Midbrain (tissue), 1 donor: ENCODE data around the gene BLMH.
"Not testable (repeated sequence)": the region's sequence is repeated elsewhere in the genome, so short reads cannot be mapped to it uniquely, and the experiment has no call there.

Experiments used
- DNase-seq: peaks from one replicate; lab custom pipeline; 2025; lab: John Stamatoyannopoulos, UW

Gene BLMH

DNA sequence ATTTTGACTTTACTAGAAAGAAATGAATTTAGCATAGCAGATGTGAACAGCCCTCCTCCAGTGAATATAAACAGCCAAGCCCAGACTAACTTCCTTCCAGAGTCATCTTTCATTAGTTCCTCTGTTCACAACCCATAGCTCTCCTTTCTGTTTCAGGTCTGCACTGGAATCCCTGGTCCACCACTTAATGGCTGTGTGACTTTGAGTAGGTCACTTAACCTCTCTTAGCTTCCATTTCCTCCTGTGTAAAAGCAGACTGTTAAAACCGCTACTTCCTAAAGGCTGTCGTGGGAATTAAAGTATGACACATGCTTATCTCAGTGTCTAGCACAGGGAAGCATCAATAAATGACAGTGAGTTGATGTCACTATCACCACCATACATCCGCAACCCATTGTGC, 63.7 kb downstream of the BLMH start:
- DNase-seq, result no peak

DNA sequence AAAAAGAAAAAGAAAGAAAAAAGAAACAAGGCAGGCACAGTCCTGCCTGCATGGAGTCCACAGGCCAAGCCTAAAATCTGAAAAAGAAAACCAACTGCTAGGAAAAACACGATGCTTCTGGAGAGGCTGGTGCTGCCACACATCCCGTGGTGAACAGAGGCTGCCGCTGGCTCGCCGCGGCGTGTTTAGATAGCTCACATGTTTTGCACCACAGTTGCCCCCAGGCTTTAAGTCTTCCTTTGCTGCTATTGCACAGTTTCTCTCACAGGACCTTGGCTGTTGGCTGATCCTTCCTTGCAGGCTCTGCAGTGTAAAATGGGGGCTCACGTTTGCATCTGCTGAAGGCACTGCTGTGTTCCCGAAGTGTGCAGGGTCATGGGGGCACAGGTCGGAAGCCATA, 64.9 kb downstream of the BLMH start:
- no peak for DNase-seq

DNA sequence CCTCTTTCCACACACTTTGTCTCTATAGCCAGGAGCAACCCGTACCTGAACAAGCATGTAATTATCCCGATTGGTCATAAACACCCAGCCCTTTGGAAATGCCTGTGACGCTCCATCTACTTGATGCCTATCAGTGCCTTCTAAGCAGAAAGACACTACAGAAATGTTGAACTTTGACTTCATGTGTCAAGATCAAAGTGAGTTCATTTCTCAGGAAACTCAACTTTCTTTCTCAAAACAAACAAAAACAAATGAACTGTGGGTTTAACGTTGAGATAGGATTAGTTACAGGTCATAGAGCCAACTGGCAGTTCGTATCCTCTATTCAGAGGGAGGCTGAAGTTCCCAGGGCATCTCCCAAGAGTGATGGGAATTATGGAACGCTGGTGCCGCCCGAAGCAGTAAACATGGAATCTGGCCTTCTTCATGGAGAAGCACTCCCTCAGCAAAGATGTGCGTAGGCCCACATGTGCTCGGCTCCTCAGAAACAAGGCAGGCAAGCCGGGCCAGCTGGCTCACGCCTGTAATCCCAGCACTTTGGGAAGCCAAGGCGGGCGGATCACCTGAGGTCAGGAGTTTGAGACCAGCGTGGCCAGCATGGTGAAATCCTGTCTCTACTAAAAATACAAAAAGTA, 65.7 kb downstream of the BLMH start:
- no peak for DNase-seq

DNA sequence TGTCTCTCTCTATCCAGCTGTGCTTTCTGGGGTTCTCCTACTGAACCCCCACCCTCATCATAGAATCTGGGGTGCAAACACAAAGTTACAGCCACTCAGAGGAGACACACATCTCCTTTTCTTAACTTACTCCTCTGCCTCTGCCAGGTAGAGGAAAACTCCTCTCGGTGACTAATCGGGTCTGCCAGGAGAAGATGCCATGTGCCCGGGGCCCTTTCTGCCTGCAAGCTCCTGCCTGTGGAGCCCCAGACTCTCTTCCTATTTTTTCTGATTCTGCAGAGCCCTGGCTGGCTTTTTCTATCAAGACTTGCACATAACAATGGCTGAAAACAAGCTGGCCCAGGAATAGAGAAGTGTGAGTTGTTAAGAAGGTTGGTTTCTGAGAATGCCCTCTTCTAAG, 66.6 kb downstream of the BLMH start:
- DNase-seq, result no peak

DNA sequence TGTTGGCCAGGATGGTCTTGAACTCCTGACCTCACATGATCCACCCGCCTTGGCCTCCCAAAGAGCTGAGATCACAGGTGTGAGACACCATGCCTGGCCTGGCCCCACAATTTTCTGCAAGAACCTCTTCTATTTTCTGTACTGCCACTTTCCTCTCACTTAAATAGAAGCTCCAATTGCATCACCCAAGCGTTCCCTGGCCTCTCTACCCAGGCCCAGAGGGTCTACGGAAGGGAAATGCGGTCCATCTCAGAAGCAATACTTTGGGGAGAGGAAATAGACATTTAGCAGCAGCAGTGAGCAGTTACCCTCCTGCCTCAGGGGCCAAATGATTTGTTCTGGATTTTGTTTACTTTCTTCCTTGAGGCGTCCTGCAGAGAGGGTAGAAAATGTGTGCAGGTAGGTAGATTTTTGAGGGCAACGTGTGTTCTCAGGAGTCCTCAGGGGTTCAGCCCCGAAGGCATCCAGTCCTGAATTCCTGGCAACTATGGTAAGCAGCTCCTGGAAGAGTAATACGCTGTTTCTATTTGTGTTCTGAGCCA, 67.3 kb downstream of the BLMH start:
- no peak for DNase-seq

DNA sequence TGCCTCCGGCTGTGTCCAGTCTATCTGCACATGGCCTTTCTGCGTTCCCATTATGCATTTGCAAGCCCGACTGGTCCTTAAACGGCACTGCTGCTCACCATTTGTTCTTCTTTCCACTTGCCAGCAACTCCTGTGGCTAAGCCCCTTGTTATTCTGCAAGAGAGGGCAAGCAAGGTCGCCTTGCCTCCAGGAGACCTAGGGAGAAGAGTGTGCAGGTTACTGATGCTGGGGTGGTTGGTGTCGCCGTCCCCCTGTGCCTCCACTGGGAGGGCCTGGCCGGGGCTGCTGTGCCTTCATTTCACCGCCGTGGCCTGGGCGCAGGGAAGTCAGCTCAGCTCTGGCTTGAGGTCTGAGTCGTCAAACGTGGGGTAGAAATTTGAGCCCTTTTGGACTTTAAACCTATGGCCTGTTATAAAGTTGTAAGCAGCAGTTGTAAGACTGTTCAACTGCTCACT, 69.0 kb downstream of the BLMH start:
- DNase-seq, result no peak

DNA sequence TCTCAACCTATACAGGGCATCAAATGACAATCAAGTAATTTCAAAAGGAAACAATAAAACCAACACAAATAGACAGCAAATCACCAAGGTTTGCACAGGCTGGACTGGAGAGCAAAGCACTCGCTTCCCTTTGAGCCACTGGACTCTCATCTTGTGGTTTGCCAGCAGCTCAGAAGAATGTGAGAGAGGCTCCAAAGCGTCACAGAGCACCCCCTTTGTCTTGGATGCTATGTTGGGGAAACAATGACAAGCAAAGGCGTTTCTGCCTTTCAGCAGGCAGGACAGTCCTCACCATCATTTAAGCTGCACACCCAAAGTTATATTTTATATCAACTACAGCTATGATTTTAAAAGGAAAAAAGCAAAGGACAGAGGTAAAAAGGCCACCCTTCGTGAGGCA, 69.5 kb downstream of the BLMH start:
- no peak for DNase-seq

DNA sequence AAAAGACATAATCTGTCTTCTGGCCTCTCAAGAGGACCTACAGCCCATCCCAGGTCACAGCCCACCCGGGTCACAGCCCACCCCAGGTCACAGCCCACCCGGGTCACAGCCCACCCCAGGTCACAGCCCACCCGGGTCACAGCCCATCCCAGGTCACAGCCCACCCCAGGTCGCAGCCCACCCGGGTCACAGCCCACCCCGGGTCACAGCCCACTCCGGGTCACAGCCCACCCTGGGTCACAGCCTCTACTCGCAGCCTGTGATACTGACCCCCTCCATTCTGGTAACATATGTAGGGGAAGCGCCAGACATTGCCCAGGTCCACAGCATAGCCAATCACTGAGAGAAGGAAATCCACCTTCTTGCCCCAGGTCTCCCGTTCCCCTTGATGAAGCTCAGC, 70.4 kb downstream of the BLMH start:
- DNase-seq, result no peak

DNA sequence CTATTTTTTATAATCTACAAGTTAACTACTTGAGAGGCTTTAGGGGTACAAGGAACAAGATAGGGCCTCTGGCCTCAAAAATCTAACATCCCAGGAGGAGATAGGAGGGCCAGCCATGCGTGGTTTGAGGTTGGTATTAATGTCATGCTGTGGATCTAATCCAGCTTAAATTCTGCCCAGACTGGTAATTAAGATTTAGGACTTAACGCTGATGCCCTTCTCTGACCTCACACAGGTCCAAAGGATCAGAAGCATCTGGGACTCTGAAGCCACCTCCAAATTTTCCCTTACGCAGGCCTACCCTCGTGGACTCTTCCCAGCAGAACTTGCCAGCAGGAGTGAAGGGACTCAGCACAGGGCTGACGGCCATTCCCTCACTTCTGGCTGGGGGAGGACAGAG, 71.3 kb downstream of the BLMH start:
- no peak for DNase-seq

DNA sequence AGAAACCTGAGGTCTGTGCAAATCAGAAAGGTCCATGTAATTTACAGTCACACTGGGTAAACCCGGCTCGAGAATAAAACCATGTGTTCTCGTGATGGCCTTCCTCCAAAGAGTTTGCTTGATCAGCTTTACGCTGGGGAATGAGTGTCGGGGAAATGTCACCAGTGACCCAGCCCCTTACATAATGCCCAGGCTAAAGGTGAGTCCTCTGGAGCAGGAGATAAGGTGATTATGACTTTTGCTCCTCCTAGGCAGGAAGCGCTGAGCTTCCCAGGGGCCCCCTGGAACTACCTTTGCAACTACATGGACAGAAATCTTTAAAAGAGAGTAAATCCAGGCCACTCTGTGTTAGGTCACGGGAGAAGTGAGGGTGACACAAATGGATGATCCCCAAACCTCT, 71.9 kb downstream of the BLMH start:
- no peak for DNase-seq

DNA sequence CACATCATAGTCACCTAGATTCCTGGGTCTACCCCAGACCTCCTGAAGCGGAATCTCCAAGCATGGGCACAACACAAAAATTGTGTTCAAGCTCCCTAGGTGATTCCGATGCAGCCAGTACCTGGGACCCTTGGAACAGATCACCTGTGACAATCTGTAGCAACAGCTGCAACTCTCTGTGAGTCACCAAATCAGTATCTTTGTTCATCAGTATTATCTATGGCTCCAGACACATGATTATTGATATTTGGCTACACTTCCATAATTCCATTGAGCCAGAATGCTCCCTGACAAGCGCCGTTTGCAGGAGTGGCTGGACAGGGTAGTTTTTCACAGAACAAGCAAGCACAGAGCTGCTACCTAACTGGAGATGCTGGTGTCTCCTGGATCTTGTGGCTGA, 72.4 kb downstream of the BLMH start:
- DNase-seq, result no peak

DNA sequence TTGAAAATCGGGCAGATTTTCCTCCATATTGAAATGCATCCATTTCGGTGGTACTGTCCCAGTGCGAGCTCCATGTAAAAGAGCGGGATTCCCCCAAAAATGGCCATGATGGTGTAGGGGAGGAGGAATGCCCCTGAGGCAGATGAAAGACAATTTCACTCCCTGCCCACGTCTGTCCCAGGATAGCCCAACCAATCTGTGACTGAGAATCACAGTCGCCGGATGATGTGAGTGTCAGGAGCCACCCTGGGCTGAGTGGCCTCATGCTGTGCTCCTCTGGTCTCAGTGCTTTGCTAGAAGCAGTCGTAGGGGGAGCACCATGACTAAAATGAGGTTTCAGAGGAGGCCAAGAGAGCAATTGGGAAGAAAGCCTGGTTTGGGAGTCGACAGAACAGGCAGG, 72.9 kb downstream of the BLMH start:
- no peak for DNase-seq

DNA sequence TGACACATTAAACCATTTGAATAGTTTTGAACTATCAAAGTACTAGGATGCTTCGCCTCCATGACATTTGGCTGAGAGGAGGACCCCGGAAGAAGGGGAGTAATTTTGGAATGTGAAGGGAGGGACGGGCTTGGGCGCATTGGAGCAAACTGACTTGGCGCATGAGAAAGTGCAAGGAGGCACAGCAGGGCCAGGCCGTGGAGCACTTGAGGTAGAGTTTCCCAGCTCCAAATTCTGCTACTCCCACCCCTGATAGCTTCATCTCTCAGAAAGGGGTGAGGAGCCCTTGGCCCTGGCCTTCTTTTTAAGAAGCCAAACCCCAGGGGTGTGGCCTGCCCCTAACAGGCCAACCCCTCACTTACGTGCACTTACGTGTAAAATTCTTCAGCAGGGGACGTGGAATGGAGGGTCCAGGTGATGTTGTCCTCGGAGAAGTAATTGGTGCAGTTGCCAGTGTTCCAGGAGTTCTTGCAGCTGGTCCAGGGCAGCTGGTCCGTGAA, 73.9 kb downstream of the BLMH start:
- no peak for DNase-seq

DNA sequence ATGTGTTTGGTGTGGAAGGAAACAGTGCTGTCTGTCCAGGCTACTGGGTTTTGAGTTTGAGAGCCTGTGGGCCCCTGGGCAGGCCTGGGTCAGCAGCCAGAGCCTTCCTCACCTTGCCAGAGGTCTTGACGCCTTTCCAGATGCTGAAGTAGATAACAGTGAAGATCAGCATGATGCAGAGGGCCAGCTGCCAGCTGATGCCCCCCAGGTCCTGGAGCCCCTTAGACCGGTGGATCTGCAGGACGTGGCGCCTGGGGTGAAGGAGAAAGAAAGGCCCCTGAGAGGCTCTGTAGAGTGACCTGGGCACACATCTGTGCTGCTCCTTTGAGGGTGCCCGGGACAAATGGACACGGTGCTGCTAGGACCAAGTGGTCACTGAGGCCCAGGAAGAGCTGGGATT, 74.7 kb downstream of the BLMH start:
- DNase-seq, result no peak

DNA sequence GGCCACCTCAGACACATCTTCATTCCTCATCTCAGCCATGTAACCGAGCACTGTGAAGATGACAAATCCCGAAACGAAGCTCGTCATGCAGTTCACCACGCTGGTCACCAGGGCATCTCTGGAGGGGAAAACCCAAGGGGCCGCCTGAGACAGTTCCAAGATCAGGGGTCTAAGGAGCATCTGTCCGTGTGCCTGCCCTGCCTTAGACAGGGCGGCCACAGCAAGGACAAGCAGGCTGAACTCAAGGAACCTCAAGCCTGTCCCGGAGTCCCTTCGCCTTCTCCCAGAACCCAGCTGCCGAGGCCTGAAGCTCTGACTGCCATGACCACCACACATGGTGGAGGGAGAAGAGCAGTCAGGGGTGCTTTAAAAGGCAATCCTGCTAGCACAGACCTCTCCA, 79.0 kb downstream of the BLMH start:
- no peak for DNase-seq

DNA sequence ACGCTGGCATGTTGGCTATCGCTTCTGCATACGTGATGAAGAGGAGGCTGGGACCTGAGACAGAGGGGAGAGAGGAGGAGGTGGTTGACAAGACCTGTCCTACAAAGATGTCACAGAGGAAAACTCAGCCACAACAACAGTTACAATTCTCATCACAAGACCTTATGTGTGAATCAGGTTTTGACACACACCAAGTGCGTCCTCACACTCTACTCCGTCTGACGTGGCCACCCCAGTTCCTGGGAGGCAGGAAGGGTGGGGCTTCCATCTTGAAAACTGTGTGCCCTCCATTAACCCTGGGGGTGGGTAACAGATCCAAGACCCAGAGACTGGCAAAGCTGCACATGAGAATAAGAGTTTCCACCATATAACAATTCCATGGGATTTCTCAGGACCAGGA, 80.4 kb downstream of the BLMH start:
- no peak for DNase-seq

DNA sequence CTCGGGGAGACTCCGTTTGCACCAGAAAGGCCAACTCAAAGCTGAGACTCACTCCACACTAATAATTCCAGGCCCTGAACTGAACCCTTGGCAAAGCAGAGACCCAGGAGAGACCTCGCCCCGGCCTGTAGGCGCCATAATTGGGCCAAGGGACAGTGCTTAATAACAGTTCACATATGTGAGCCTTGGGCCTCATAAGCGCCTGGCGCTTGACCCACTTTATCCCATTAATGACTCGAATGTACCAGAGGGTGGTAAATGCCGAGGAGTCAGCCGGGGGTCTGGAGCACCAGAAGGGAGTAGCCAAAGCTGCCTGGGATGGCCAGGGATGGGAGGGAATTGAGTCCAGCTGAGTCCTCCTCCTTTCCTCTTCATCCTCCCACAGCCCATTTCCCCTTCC, 80.8 kb downstream of the BLMH start:
- no peak for DNase-seq

DNA sequence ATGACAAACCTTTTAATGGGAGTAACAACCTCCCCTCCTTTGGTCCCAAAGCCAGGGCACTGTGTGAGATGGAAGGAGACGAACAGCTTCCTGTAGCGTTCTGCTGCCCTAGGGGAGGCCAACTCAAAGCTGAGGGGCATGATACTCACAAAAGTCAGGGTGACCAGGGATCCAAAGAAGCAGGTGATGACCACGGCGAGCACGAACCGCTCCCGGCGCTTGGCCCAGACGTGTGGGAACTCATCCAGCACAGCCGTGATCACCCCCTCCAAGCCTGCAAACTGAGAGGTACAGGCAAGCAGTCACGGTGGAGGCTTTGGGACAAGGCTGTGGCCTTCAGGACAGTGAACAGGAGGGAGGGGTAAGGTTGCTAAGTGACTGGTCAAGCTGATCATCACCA, 81.4 kb downstream of the BLMH start:
- no peak for DNase-seq

DNA sequence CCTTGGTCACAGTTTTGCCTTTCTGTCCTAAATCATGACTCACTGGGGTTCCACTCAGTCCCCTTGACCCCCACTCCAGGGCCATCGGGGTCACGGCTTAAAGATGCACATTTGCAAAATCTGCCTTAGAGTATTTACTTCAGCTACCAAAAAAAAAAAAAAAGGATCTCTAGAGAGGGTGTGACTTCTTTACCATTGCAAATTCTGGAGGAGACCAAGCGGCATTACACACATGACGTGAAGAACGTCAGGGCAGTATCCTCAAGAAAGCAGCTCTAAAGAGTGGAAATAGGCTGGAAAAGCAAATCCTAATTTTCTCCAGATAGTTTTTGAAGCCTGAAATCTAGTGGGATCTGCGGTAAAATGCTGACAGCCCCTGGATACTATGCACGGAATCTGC, 81.8 kb downstream of the BLMH start:
- no peak for DNase-seq

DNA sequence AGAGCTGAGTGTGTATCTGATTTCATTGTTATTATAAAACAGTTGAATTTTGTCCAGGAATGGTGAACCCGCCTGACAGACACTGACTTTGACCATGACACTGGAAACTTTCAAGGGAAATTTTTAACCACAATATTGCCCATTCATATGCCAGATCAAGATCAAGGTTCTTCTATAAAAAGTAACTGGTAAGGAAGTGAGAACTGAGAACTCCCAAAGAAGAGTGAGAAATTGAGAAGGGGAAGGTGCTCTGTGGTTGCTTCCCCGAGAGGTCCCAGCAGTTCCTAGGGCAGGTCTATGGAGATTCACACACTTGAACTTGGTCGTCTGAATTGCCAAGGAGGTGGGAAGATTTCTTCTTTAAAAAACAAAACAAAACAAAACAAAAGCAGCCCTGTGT, 83.5 kb downstream of the BLMH start:
- DNase-seq, result no peak

DNA sequence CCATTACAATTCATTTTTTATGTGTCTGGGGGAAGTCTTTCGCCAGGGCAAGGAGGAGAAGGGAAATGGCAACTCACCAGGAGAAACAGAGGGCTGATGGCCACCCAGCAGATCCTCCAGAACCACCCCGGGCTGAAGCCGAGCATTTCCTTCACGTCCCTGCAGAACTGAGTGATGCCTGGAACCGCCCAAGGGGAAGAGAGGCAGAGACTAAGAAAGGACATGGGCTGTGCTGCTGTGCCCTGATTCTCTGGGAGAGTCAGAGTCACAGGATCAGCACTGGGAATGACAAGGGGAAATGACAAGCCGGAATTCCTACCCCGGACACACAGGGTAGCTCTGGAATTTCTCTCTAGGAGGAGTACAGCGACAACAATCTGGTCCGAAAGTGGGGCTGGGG, 84.1 kb downstream of the BLMH start:
- DNase-seq, result no peak

DNA sequence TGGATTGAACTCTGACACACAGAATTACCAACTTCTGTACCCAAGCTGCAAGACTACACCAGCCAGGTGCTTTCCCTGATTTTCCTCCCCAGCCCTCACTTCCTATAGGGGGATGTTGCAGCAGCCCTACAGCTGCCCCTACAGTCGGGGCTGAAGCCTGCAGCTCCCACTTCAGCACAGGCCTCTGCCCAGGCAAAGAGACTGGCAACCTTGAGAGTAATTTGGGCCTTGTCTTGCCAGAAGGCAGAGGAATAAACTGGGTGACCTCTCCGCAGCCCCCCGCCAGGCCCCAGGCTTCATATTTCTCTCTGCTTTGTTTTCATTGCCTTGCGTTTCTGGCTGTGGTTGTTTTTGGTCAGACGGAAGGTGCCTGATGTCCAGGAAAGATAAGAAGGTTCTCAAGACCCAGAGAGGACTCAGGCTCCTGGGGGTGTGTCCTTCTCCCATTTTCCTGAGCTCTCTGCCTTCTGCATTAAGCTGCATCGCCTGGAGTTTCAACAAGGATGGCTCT, 88.2 kb downstream of the BLMH start:
- DNase-seq, result no peak

DNA sequence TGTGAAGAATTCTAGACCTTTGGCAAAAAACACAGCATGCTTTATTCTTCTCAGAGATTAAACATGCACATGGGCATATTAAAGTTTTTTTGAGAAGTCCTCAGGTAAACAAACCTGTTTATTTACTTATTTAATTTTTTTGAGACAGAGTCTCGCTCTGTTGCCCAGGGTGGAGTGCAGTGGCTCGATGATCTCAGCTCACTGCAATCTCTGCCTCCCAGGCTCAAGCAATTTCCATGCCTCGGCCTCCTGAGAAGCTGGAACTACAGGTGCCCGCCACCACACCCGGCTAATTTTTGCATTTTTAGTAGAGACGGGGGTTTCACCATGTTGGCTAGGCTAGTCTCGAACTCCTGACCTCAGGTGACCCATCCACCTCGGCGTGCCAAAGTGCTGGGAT, 91.1 kb downstream of the BLMH start:
- not testable (repeated sequence) for DNase-seq

DNA sequence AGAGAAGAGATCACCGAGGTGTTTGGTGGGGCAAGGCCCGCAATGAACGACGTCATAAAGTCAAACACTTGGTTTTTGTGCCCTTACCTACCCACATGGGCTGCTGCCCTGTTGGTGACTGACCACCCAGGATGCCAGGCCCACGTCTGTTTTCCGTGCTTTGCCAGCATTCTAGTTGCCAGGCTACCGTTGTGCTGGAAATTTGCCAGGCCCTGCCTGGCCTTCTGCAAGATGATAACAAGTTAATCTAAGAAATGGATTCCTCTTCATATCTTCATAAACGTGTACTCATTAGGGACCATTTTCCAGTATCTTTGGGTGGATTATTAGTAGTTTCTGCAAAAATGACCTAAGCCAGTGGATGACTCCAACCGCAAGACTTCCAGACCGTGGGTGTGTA, 91.6 kb downstream of the BLMH start:
- DNase-seq, result no peak
